ENCODE results near the gene SF1.

DNA sequence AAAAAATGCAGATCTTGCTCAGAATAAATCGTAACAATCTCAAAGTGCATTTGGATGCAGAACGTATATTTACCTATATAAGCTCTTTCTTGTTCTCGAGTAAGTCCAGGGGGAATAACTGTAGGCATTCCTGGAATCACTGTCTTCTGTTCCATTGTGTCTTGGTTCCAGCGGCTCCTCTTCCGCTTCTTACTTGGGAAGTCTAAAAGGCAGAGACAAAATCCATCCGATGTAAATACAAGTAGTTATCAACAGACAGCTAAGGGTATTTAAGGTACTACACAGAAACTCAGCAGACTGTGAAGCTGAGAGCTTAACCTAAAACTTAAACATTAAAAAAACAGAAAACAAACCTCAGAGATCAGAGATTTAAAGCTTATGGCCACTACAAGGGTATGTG is 1.9 kb downstream of the SF1 start:
- TF ChIP-seq CTCF (IDR thresholded peaks at IDR 0.05): no peak
- TF ChIP-seq MXD4 (CRISPR knock-in tag; IDR thresholded peaks at IDR 0.05; ENCODE audit: borderline replicate concordance): no peak
- TF ChIP-seq, protein P1, sequence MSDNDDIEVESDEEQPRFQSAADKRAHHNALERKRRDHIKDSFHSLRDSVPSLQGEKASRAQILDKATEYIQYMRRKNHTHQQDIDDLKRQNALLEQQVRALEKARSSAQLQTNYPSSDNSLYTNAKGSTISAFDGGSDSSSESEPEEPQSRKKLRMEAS (CRISPR knock-in tag; IDR thresholded peaks at IDR 0.05): no peak
- no peak for TF ChIP-seq CREM (CRISPR knock-in tag; IDR thresholded peaks at IDR 0.05)
- TF ChIP-seq CREB1 (CRISPR knock-in tag; IDR thresholded peaks at IDR 0.05): no peak
- TF ChIP-seq JUN (CRISPR knock-in tag; IDR thresholded peaks at IDR 0.05): no peak
- TF ChIP-seq ATF3 (CRISPR knock-in tag; conservative IDR thresholded peaks at IDR 0.05): no peak
- no peak for TF ChIP-seq FOXK1 (CRISPR knock-in tag; IDR thresholded peaks at IDR 0.05)
- TF ChIP-seq ZNF671 (CRISPR knock-in tag; IDR thresholded peaks at IDR 0.05): no peak
- TF ChIP-seq NFE2L1 (CRISPR knock-in tag; IDR thresholded peaks at IDR 0.05): no peak
- TF ChIP-seq, protein P2, sequence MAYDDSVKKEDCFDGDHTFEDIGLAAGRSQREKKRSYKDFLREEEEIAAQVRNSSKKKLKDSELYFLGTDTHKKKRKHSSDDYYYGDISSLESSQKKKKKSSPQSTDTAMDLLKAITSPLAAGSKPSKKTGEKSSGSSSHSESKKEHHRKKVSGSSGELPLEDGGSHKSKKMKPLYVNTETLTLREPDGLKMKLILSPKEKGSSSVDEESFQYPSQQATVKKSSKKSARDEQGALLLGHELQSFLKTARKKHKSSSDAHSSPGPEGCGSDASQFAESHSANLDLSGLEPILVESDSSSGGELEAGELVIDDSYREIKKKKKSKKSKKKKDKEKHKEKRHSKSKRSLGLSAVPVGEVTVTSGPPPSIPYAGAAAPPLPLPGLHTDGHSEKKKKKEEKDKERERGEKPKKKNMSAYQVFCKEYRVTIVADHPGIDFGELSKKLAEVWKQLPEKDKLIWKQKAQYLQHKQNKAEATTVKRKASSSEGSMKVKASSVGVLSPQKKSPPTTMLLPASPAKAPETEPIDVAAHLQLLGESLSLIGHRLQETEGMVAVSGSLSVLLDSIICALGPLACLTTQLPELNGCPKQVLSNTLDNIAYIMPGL (CRISPR knock-in tag; IDR thresholded peaks at IDR 0.05): no peak
- TF ChIP-seq, protein P3, sequence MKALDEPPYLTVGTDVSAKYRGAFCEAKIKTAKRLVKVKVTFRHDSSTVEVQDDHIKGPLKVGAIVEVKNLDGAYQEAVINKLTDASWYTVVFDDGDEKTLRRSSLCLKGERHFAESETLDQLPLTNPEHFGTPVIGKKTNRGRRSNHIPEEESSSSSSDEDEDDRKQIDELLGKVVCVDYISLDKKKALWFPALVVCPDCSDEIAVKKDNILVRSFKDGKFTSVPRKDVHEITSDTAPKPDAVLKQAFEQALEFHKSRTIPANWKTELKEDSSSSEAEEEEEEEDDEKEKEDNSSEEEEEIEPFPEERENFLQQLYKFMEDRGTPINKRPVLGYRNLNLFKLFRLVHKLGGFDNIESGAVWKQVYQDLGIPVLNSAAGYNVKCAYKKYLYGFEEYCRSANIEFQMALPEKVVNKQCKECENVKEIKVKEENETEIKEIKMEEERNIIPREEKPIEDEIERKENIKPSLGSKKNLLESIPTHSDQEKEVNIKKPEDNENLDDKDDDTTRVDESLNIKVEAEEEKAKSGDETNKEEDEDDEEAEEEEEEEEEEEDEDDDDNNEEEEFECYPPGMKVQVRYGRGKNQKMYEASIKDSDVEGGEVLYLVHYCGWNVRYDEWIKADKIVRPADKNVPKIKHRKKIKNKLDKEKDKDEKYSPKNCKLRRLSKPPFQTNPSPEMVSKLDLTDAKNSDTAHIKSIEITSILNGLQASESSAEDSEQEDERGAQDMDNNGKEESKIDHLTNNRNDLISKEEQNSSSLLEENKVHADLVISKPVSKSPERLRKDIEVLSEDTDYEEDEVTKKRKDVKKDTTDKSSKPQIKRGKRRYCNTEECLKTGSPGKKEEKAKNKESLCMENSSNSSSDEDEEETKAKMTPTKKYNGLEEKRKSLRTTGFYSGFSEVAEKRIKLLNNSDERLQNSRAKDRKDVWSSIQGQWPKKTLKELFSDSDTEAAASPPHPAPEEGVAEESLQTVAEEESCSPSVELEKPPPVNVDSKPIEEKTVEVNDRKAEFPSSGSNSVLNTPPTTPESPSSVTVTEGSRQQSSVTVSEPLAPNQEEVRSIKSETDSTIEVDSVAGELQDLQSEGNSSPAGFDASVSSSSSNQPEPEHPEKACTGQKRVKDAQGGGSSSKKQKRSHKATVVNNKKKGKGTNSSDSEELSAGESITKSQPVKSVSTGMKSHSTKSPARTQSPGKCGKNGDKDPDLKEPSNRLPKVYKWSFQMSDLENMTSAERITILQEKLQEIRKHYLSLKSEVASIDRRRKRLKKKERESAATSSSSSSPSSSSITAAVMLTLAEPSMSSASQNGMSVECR (CRISPR knock-in tag; IDR thresholded peaks at IDR 0.05; ENCODE audit: borderline replicate concordance): no peak
- TF ChIP-seq ZNF121 (CRISPR knock-in tag; IDR thresholded peaks at IDR 0.05): no peak
